Gastroesophageal sphincter (tissue), 4 donors: ENCODE measurements around the gene TMPRSS15. TPM values are rescaled to one million over a fixed set of nuclear protein-coding genes. Genes with fewer than 3 reads are reported as not detected.

Experiments used
- ATAC-seq: fragments of 150-250 bp; one replicate; pipeline ENCODE4 v1.9.1; 2016; ENCODE audit warnings: mild to moderate bottlenecking, moderate library complexity
- H3K27ac ChIP-seq, 4 donors: fragments of 200-600 bp; sonication (generic) in 3 of 4; 1 replicate in 3 of 4; 2 replicates in 1 of 4; pipeline ENCODE4 v1.5.1; 2016 to 2019
- H3K27me3 ChIP-seq: fragments of 200-600 bp; sonication (generic); one replicate; pipeline ENCODE4 v1.5.1; 2019
- H3K36me3 ChIP-seq, 2 donors: fragments of 200-600 bp; sonication (generic); one replicate each; pipeline ENCODE4 v1.5.1; 2019; ENCODE audit warnings: control low read depth in 1 of 2
- H3K4me1 ChIP-seq, 3 donors: fragments of 200-600 bp; sonication (generic); 1 replicate in 2 of 3; 2 replicates in 1 of 3; pipeline ENCODE4 v1.5.1; 2016 to 2019; ENCODE audit warnings: control low read depth in 2 of 3
- H3K4me3 ChIP-seq, 2 donors: fragments of 200-600 bp; sonication (generic); one replicate each; pipeline ENCODE4 v1.5.1; 2019; ENCODE audit warnings: mild to moderate bottlenecking in 1 of 2, moderate library complexity in 1 of 2
- H3K9me3 ChIP-seq, 3 donors: fragments of 200-600 bp; sonication (generic); one replicate each; pipeline ENCODE4 v1.5.1; 2017 to 2019; ENCODE audit warnings: control low read depth in 2 of 3
- CTCF ChIP-seq, 4 experiments: fragments of 200-600 bp in 2 of 4; fragments of 450-650 bp in 2 of 4; sonication (generic) in 1 of 4; IDR thresholded peaks; one replicate each; pipeline ENCODE4 v1.5.1; 2017 to 2019; ENCODE audit warnings: antibody characterized with exemption in 4 of 4, mild to moderate bottlenecking in 2 of 4, moderate library complexity in 2 of 4
- EP300 ChIP-seq: sonication (generic); formaldehyde crosslinking; IDR thresholded peaks from one replicate; pipeline ENCODE4 v1.6.1; 2017; ENCODE audit warnings: antibody characterized with exemption, mild to moderate bottlenecking
- POLR2A ChIP-seq, 2 donors: fragments of 450-650 bp; IDR thresholded peaks; one replicate each; pipeline ENCODE4 v1.6.1; 2017; ENCODE audit warnings: antibody characterized with exemption in 2 of 2, mild to moderate bottlenecking in 2 of 2, moderate library complexity in 1 of 2
- POLR2AphosphoS5 ChIP-seq: sonication (generic); formaldehyde crosslinking; IDR thresholded peaks from one replicate; pipeline ENCODE4 v1.6.1; 2017; ENCODE audit warnings: antibody characterized with exemption
- WGBS, 2 donors: methylation state at CpG; one replicate each; pipeline ENCODE4 v1.1.5; 2018; ENCODE audit warnings: low coverage in 1 of 2; 5-methylcytosine and 5-hydroxymethylcytosine counted together
- total RNA-seq, 4 donors: library from RNA; depleted of rRNA; stranded (reverse); fragments of >200 nt; gene quantifications; one replicate each; pipeline ENCODE4 v1.1.0, GENCODE V29; 2016

The TMPRSS15 gene
- total RNA-seq, 4 donors from 2014 or later: not detected

GRCh38 chr21:18356801-18357200 is 46.8 kb downstream of the TMPRSS15 start:
- TF ChIP-seq EP300 (no peak), POLR2A (IDR thresholded peaks at IDR 0.05) (no peak), POLR2AphosphoS5 (no peak), CTCF (IDR thresholded peaks at IDR 0.05) (no peak)
- ATAC-seq: no peak
- no peaks in the 10 kb centered on the region for H3K4me1 ChIP-seq
- 65 to 89% methylated on average over 2 of the region's 2 CpGs for WGBS, 2 donors
- H3K27ac ChIP-seq: no peak overlapping the region
- H3K9me3 ChIP-seq: no peaks in the 10 kb centered on the region
- H3K4me3 ChIP-seq: no peak overlapping the region
- H3K36me3 ChIP-seq: no peaks in the 10 kb centered on the region
- no peaks in the 10 kb centered on the region for H3K27me3 ChIP-seq

- Histone ChIP-seq H3K4me3 (no peak overlapping the region), H3K9me3 (no peaks in the 10 kb centered on the region), H3K36me3 (no peaks in the 10 kb centered on the region), H3K4me1 (no peaks in the 10 kb centered on the region), H3K27ac (no peak overlapping the region), H3K27me3 (no peaks in the 10 kb centered on the region)
- 85 to 94% methylated on average over 1 of the region's 1 CpG for WGBS, 2 donors
- ATAC-seq: no peak
- TF ChIP-seq POLR2A (IDR thresholded peaks at IDR 0.05) (no peak), CTCF (IDR thresholded peaks at IDR 0.05) (no peak), EP300 (no peak), POLR2AphosphoS5 (no peak)
Observed at GRCh38 chr21:18354947-18355346, 48.6 kb downstream of the TMPRSS15 start.

GRCh38 chr21:18350216-18350615 is 53.4 kb downstream of the TMPRSS15 start:
- no peaks in the 10 kb centered on the region for H3K36me3 ChIP-seq
- WGBS, 2 donors: 17 to 40% methylated on average over 2 of the region's 2 CpGs
- no peak overlapping the region for H3K27ac ChIP-seq
- H3K4me3 ChIP-seq: no peak overlapping the region
- no peak for ATAC-seq
- TF ChIP-seq CTCF (IDR thresholded peaks at IDR 0.05) (no peak), EP300 (no peak), POLR2A (IDR thresholded peaks at IDR 0.05) (no peak)
- H3K27me3 ChIP-seq: no peaks in the 10 kb centered on the region
- H3K9me3 ChIP-seq: no peaks in the 10 kb centered on the region
- H3K4me1 ChIP-seq: no peaks in the 10 kb centered on the region

- Histone ChIP-seq H3K27me3 (no peaks in the 10 kb centered on the region), H3K27ac (no peak overlapping the region), H3K4me1 (no peaks in the 10 kb centered on the region), H3K36me3 (no peaks in the 10 kb centered on the region), H3K4me3 (no peak overlapping the region), H3K9me3 (no peaks in the 10 kb centered on the region)
- ATAC-seq: no peak
- 63% methylated on average over 4 of the region's 4 CpGs for WGBS, 2 donors
- no peak for TF ChIP-seq POLR2A (IDR thresholded peaks at IDR 0.05)
- no peak for TF ChIP-seq CTCF (IDR thresholded peaks at IDR 0.05)
- TF ChIP-seq EP300: no peak
- TF ChIP-seq POLR2AphosphoS5: no peak
Observed at GRCh38 chr21:18349468-18349867, 54.1 kb downstream of the TMPRSS15 start.

- TF ChIP-seq EP300: no peak
- Histone ChIP-seq H3K9me3 (no peaks in the 10 kb centered on the region), H3K4me1 (no peaks in the 10 kb centered on the region), H3K27me3 (no peaks in the 10 kb centered on the region), H3K27ac (no peak overlapping the region), H3K36me3 (no peaks in the 10 kb centered on the region), H3K4me3 (no peak overlapping the region)
- no peak for ATAC-seq
- WGBS, 2 donors: 77 to 83% methylated on average over 4 of the region's 4 CpGs
Observed at GRCh38 chr21:18340387-18340942, 63.1 kb downstream of the TMPRSS15 start.
